ENCODE data around the gene STAB1. TPM values are rescaled to one million over a fixed set of nuclear protein-coding genes. Genes with fewer than 3 reads are reported as not detected.
A peak's percentile ranks its signal among the peaks of the same experiment; 100 is the strongest.

The STAB1 gene
- total RNA-seq, 1 donor from 2014 or later = 6.3 TPM

GRCh38 chr3:52490035-52490938 lies 4.9 kb upstream of the STAB1 start:
- Mint-ChIP-seq H3K27ac (ENCODE audit: unreplicated experiment) (peak overlapping the region; percentile 33), H3K4me3 (ENCODE audit: unreplicated experiment) (no peak overlapping the region), H3K36me3 (ENCODE audit: unreplicated experiment) (no peaks in the 10 kb centered on the region), H3K27me3 (ENCODE audit: unreplicated experiment) (peaks cover 6% of the 10 kb centered on the region), H3K9me3 (ENCODE audit: unreplicated experiment) (peaks cover 6% of the 10 kb centered on the region), H3K4me1 (ENCODE audit: low read depth, unreplicated experiment) (peaks cover 10% of the 10 kb centered on the region)
- no peak for TF ChIP-seq CTCF (IDR thresholded peaks at IDR 0.05; ENCODE audit: partially characterized antibody, unreplicated experiment)
- no peak for DNase-seq

DNA sequence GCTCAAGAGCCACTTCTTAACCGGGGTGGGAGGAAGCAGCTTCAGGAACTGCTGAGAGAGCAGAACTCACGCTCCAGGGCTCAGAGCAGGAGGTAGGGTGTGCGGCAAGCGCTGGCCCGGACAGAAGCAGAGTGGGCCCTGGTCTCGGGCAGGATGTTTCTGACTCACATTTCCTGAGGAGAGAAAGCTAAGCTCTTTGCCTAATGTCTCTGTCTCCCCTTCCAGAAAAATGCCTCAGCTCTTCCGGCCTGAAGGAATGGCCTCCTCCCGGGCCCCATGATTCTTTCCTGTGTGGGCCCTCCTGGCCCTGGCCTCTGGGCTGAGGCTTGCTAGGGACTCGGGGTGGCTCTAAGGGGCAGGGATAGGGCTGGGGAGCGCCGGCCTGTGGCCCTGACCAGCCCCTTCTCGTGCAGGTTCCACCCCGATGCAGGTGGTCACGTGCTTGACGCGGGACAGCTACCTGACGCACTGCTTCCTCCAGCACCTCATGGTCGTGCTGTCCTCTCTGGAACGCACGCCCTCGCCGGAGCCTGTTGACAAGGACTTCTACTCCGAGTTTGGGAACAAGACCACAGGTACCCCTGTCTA lies 4.1 kb upstream of the STAB1 start:
- Mint-ChIP-seq H3K4me1 (ENCODE audit: low read depth, unreplicated experiment) (peaks cover 10% of the 10 kb centered on the region), H3K27ac (ENCODE audit: unreplicated experiment) (no peak overlapping the region), H3K9me3 (ENCODE audit: unreplicated experiment) (peaks cover 6% of the 10 kb centered on the region), H3K36me3 (ENCODE audit: unreplicated experiment) (no peaks in the 10 kb centered on the region), H3K27me3 (ENCODE audit: unreplicated experiment) (peaks cover 6% of the 10 kb centered on the region), H3K4me3 (ENCODE audit: unreplicated experiment) (no peak overlapping the region)
- no peak for DNase-seq
- no peak for TF ChIP-seq CTCF (IDR thresholded peaks at IDR 0.05; ENCODE audit: partially characterized antibody, unreplicated experiment)

DNA sequence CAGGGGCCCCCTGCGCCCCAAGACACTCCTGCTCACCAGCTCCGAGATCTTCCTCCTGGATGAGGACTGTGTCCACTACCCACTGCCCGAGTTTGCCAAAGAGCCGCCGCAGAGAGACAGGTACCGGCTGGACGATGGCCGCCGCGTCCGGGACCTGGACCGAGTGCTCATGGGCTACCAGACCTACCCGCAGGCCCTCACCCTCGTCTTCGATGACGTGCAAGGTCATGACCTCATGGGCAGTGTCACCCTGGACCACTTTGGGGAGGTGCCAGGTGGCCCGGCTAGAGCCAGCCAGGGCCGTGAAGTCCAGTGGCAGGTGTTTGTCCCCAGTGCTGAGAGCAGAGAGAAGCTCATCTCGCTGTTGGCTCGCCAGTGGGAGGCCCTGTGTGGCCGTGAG lies 3.1 kb upstream of the STAB1 start:
- TF ChIP-seq CTCF (IDR thresholded peaks at IDR 0.05; ENCODE audit: partially characterized antibody, unreplicated experiment) = no peak
- H3K27me3 Mint-ChIP-seq (ENCODE audit: unreplicated experiment) = peaks cover 10% of the 10 kb centered on the region
- H3K4me3 Mint-ChIP-seq (ENCODE audit: unreplicated experiment) = no peak overlapping the region

GRCh38 chr3:52493232-52494017 lies 1.7 kb upstream of the STAB1 start:
- H3K4me1 Mint-ChIP-seq (ENCODE audit: low read depth, unreplicated experiment) = peaks cover 10% of the 10 kb centered on the region
- TF ChIP-seq CTCF (IDR thresholded peaks at IDR 0.05; ENCODE audit: partially characterized antibody, unreplicated experiment) = no peak
- H3K4me3 Mint-ChIP-seq (ENCODE audit: unreplicated experiment) = no peak overlapping the region
- peaks cover 10% of the 10 kb centered on the region for H3K27me3 Mint-ChIP-seq (ENCODE audit: unreplicated experiment)
- H3K27ac Mint-ChIP-seq (ENCODE audit: unreplicated experiment) = no peak overlapping the region
- peaks cover 3% of the 10 kb centered on the region for H3K9me3 Mint-ChIP-seq (ENCODE audit: unreplicated experiment)
- no peaks in the 10 kb centered on the region for H3K36me3 Mint-ChIP-seq (ENCODE audit: unreplicated experiment)
- DNase-seq = no peak

More for the DNA sequence above, 3.1 kb upstream of the STAB1 start:
- Mint-ChIP-seq H3K4me1 (ENCODE audit: low read depth, unreplicated experiment) (peaks cover 10% of the 10 kb centered on the region), H3K36me3 (ENCODE audit: unreplicated experiment) (no peaks in the 10 kb centered on the region), H3K9me3 (ENCODE audit: unreplicated experiment) (peaks cover 6% of the 10 kb centered on the region), H3K27ac (ENCODE audit: unreplicated experiment) (no peak overlapping the region)
- DNase-seq = no peak
